ENCODE measurements around the gene HJURP.

Gene HJURP

DNA sequence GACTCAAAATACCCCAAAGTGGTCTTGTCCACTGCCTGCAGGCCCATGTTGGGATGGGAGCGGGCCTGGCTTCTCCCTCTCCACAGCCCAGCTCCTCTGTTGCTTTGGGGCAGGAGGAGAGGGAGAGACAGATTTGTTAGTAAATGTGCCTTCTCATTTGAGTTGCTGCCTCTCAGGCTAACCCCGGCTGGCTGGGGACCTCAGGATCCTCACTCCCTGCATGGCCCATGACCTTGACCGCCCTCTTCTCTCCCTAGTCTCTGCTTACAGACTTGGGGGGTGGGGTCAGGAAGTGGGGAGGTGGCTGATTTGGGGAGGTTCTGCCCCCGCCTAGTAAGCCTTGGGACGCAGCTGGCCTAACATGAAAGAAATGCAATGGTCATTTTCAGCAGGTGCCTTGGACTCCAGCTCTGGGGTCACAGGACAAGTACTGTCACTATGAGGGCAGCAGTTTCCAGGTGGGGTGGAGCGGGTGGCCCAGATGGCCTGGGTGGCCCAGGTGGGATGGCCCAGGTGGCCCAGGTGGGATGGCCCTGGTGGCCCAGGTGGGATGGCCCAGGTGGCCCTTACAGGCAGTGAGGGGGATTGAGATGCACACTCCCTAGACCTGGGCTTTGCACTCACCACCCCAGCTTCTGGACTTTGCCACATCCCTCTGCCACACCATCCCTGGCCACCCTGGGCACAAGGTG lies 24.1 kb downstream of the HJURP start:
- DNase-seq = no peak

DNA sequence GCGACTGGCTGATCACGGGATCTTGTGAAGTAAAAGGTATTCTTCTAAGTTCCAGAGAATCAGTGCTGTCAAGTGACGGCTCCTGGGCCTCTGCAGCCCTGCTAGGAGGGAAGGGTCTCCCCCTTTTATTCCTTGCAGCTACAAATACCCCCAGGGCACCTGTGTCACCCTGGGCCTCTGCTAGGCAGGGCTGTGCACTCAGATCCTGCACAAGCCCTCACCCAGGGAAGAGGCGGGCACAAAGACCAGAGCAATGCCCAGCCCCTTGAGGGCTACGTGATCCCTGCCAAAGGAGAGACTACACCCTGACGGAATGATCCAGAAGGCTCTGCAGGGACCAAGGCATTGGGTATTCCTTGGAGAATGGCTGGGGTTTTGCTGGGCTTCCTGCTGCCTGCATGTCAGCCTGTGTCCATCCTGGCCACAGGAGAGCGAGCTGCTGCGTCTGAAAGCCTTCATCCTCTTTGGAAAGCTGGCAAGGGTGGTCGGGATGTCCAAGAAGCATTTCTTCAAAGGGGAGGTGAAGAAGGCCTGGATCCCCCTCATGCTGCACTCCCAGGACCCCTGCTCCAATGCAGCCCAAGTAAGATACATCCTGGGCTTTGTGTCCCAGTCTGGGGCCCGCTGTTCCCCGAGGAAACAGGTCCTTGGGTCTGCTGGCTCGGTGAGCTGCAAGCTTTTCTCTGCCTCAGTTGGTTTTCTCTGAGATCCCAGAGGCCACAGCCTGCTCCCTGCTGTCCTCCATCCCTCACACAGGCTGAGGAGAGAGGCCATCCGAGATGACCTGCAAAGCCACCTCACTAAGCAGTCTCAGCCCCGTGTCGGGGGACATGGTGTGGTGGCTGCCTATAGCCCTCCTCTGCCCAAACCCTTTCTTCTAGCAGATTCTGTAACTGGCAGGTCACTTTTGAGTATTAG lies 24.9 kb downstream of the HJURP start:
- DNase-seq = no peak

DNA sequence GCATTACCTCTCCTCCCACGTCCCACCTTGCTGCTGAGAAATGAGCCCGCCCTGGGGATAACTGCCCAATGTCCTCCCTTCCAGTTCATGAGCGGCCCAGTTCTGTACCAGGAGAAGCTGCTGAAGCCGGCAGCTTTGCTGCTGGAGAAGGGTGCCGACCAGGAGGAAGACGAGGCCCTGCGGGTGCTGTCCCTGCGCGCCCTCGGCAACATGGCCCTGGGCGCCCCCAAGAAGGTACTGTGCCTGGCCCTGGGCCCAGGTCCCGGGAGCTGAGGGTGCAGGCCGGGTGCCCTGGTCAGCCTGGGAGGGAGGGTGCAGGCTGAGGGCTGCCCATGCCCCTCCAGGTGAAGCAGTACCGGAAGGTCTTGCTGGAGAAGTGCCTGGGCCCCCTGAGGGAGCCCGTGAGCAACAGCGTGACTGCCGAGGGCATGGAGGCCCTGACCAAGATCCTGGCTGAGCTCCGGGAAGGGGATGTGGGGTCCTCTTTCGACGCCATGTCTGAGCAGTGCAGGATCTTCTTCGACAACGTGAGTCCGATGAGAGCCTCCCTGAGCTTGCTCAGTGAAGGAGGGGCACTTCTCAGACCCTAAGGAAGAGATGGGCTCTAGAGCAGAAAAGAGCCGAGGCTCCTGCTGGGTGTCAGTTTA lies 25.7 kb downstream of the HJURP start:
- no peak for DNase-seq

DNA sequence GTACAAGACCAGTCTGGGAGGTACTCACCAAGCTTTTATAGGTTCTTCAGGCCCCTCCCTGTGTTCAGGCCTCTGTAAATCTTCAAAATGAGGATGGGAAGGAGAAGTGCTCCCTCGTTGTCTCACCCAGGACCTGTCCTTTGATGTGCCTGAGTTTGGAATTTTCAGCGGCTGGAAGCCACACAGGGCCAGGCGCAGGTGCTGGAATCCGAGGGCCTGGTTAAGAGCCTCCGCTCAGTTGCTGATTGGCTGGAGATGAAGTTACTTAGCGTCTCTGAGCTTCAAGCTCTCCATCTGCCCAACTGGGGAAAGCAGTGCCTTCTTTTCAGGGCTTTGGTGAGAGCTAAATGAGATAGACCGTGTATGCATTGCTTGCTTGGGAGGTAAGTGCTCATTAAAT lies 30.0 kb downstream of the HJURP start:
- no peak for DNase-seq

DNA sequence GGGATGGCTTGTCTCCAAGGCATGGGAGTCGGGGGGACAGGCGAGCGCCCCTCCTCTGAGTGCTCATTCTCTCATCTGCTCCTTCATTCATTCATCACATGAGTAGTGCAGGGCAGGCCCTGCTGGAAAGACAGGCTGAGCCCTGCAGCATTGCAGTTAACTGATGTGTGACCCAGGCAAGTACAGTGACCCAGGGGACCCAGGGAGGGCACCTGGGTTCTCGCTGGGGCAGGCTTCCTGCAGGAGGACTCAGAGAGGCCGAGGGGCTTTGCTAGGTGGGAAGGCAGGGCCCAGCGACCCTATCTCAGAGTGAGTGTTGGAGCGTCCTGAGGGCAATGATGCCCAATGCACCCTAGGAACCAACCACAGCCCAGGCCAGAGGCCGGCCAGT lies 30.6 kb downstream of the HJURP start:
- no peak for DNase-seq

DNA sequence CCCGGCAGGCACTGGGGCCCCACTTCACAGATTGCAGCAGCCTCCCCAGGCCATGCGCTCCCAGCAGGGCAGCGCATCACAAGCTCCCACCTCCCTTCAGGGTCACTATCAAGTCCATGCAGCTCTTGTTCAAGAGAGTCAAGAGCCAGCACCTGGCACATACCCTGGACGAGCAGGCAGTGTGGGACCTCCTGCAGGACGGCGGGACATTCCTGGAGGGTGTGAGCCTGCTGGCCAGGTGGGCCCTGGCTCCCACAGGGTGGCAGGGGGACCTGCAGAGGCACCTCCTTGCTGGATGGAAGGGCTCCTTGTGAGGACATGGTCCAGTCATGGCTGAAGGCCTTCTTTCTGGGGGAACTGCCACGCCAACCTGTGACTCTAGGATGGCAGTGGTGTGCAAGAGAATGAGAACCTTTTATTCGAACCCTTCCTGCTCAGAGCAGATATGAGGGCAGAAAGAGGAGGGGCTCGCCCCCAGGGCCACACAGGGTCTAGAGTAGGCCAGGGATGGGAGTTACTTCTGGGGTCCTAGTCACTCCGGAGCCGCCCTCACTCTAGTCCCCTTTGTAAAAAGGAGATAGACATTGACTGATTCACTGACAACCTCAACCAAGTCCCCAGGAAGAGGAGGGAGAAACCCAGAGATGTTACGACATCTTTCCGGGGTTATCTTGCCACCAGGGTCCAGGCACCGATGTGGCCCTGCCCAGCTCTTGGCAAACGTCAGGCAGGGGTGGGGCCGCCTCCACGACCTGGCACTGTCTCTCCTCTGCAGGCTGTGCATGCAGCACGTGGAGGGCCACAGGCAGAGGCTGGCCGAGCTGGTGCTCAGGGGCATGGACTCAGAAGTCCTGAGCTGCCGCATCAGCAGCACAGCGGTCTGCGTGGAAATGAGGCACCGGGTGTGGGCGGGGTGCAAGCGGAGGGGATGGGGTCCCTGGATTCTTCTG lies 31.3 kb downstream of the HJURP start:
- DNase-seq = no peak

DNA sequence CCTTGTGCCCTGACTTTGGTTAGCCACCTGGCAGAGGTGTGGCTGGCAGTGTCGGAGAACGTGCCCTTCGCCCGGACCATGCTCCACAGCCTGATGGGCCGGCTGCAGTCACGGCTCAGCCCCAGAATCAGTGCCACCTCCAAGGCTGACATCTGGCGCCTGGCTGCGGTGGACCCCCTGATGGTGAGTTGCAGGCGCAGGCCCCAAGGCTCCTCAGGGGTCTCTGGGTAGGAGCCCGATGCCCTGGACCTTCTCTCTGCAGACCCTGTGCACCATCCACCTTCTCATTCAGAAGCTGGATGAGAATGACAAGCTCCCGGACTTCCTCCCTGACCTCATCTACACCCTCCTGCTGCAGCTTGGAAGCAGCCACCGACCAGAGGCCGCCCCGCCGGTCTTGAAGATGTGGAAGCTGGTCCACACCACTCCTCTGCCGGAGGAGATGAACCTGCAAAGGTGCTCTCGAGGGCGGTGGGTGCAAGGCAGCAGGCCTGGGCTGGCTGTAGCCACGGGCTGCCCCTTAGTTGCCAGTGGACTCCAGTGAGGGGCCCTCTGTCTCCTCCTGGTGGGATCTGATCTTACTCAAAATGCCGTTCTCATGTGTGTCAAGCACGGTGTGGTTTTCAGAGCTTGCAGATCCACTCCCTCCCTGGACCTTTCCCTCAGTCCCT lies 32.1 kb downstream of the HJURP start:
- DNase-seq = no peak

DNA sequence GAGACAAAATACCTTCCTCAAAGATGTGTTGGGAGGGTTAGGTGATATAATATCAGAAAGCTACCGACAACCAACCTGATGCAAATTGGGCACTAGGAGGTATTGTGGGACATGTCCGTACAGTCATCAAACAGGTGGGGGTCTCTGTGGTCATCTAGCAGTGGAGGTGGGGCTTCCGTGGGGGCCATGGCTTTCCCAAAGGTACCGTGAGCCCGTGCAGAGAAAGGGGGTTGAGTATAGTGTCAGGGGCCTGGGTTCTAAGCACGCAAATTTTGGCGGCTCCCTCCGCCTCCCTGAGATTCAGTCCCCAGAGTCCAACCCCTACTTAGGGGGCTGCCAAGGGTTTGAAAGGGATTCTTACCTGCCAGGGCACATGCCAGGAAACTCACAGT lies 32.6 kb downstream of the HJURP start:
- DNase-seq = no peak

DNA sequence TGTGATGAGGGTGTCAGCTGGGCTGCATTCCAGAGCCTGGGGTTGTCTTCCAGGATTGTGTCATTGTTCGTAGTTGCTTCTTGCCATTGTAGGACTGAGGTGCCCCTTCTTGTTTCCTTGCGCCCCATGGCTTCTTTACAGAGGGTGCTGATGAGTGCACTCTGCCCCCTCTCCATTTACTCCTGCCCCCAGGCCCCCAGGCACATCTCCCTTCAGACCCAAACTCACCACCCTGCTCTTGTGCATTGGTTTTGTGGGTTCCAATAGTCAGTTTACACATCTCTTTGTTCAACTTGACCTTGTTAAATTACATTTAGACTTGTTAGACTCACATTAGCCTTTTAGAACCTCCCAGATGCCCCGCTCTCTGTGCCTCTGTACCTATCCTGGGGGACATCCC lies 33.1 kb downstream of the HJURP start:
- DNase-seq = no peak

DNA sequence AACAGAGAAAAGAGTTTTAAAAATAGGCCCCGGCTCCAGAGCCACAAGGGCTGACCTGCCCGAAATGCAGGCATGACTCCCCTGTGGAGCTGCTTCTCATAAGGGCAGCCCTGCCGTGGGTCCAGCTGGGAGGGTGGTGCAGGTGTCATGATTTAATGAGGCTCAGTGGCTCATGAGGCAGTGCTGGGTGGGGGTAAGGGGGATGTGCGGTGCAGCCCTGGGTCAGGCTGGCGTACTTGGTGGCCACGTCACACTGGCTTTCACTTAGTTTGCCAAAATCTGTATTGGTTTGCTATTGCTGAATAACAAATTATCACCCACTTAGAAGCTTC lies 33.6 kb downstream of the HJURP start:
- no peak for DNase-seq

DNA sequence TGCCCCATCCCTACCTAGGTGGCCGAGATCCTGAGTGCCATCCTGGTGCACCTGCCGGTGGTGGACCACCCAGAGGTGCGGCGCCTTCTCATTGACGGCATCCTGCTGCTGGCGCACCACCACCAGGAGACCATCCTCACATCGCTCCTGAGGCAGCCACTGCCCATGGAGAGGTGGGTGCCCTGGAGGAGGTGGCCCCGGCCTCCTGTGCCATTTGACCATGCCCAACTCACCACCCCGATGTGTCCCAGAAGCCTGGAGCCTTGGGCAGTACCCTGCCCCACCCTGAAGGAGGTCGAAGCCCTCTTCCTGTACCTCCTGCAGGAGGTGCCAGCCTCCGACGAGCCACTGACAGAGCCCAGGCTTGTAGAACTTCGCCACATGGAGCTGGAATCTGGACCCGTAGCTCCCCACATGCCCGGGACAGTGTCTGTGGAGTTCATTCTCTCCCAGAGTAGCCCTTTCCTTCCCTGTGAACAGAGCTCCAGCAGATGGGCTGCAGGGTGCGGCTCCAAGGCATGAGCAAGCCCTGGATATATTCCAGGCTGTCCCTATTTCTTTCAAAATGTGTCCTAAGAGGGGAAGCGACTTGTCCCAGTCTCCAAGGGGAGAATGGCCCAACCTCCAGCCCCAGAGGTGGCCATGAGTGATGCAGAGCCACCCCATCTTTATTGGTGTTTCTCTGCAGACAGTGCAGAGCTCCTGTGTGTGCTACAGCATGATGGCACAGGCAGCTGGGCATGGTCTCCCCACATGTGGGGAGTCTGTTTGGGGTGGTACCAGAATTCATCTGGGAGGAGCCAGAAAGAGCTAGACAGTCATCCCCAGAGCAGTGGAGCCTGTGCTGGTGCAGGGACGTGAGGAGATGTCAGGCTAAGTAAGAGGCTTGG lies 34.2 kb downstream of the HJURP start:
- no peak for DNase-seq

DNA sequence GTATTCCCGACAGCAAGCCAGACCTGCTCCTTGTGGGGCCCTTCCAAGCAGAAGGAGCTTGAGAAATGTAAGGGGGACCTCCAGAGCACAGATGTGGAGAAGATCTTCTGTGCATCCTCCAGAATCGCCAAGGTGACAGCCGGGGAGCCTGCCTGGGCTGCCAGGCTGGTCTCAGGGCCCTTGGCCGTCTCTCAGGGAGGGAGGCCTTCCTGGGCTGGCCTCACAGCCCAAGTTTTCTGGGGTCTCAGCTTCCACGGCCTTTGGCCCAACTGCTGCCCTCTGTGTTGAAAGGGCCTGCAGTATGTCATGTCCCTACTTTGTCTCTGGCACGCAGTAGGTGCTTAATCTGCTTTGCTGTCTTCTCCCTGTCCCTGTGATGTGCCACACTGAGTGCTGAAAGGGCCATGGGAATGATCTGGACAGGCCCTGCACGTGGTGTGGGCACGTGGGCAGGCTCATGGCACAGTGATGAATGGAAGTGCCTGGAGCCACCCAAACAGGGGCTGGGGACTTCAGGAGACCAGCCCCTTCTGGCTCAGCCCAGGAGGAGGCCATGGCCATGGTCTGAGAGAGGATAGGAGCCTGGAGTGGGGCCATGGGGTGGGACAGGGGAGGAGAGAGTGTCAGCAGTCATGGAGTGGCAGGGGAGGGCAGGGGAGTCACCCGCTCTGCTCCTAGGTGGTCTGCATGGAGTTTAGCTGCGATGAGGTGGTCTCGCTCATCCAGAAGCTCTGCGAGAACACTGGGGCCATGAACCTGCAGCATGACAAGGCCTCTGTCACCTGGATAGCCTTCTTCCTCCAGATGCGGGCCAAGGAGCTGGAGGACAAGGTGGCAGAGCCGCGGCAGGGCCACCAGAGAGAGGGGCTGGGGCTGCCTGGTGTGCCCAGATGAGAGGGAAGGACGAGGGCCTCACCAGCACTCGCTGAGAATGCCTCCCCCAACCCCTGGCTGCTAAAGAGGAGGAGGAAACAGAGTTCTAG lies 35.4 kb downstream of the HJURP start:
- no peak for DNase-seq

DNA sequence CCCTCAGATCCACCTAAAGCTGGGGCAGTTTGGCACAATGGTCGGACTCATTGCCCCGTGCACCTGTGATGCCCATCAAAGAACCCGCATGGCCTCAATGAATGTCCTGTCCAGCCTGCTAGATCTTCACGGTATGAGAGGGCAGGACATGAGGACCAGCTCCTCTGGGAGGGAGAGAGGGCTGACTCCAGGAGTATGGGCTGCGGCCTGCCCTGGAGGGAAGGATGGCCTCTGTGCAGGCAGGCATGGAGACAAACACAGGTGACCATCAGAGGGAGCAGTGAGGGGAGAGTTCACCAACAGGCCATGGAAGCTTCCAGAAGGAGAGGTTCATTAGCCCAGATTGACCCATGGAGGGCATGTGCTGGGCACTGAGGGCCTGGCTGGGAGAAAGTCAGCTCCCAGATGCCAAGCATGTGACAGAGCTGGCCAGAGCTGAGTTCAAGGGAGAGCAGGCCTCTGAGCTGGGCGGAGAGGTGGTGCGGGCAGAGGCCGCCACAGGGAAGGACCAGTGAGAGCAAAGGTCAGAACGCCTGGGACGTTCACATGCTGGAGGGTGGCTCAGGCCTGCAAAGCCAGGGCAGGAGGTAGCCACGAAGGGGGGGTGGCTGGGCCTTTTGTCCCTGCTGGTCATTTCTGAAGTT lies 36.2 kb downstream of the HJURP start:
- no peak for DNase-seq

DNA sequence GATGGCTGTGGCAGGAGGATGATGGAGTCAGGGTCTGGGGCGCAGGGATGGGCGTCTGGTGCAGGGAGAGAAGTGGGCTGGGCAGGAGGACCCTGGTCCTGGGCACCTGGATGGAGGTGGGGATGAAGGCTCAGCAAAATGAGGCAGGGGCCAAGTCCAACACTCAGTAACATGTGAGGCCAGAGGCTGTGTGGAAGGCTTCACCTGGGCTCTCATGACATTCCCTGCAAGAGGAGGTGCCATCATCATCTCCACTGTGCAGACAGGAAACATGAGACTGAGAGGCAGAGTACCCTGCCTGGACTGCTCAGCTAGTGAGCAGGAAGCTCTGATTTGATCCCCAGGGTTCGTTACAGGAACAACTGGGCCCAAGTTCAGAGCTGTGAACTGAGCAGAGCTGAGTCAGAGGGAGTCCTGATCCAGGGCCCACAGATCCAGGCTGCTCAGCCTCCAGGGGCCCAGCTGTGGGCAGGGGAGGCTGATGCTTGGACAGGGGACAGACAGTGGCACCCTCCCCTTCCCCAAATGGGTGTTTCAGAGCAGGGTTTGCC lies 36.9 kb downstream of the HJURP start:
- no peak for DNase-seq

DNA sequence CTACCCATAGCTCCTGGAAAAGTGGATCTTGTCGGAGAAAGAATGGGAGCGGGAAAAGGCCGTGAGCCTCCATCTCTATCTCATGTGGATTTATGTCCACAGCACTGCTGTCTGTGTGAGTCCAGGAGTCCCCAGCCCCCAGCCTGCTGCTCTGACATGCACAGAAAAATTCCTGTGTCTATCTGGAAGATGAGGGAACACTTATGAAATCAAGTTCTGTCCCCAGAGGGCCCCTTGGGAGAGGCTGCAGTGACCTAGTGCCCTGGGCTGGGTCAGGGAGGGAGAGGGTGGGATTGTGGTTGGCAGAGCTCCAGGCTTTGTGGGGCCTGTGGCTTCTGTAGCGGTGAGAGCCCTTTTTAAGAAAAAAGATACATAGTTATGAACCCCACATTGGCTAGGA lies 37.6 kb downstream of the HJURP start:
- no peak for DNase-seq

DNA sequence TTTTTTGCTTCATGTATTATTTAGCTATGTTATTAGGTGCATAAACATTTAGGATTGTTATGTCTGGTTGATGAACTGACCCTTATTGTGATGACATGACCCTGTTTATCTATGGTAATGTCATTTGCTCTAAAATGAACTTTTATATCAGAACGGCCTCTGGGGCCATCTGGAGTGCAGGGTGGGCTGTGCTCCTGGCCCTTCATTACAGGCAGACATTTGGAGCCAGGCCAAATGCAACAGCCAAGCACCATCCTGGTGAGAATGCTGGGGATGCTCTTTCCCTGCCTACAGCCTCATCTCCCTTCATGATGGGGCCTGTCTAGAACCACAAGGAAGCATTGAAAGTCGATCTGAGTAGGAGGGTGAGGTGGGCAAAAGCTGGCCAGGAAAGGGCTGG lies 38.0 kb downstream of the HJURP start:
- DNase-seq = no peak

DNA sequence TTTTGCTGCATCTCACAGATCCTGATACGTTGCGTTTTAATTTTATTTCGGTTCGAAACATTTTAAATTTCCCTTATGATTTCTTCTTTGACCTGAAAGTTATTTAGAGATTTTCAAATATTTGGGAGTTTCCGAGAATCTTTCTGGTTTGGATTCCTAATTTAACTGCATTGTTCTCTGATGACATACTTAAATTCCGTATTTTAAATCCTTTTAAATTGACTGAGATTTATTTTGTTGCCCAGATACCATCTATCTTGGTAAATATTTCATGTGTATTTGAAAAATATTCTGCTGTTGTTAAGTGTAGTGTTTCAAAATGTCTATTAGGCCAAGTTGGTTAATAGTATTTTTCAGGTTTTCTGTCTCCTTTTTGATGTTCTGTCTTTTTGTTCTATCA lies 38.5 kb downstream of the HJURP start:
- DNase-seq = no peak

DNA sequence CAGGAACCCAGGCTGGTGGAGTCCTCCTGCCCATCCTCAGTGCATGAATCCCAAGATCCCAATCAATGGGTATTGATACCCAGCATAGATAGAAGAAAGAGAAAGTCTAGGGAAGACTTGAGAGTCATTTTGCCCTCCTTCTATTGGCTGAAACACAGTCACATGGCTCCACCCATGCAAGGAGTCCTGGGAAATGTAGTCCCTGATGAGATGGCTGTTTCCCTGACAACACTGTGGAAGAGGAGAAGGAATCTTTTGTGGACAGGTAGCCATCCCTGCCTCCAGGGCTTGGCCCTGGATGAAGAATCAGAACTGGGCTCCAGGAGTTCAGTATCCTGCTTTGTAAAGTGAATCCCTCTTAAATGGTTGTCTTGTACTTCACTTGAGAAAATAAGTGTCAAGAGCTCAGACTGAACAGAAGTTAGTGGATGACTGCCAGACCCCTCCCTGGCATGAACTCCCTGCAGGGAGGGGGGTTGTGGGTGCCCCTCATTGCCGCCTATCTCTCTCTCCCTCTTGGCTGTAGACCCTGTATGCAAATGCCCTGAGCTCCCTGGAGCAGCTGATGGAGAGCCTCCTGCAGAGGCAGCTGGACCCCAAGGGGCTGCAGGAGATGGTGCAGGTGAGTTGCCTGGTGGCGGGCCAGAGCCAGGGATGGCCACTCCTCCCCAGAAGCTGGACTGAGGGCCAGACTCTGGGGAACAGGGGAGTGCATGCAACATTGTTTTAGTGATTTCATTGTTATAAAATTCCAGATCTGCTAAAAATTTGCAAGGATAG lies 40.1 kb downstream of the HJURP start:
- no peak for DNase-seq

All from NCI-H446 (cell line).